Lung (tissue), 12 donors: ENCODE data around the gene DAAM2. TPM values are rescaled to one million over a fixed set of nuclear protein-coding genes. Genes with fewer than 3 reads are reported as not detected.

ENCODE experiments used
- ATAC-seq: fragments of 200-7000 bp; cut with Tn5 transposase; one replicate; pipeline ENCODE4 v1.9.1; 2020; ENCODE audit warnings: moderate number of reproducible peaks; ENCODE audit not compliant: insufficient read depth, low FRiP score
- DNase-seq, 3 donors: peaks; one replicate each; pipeline ENCODE4 v3.0.0-alpha.2; 2013 to 2017
- H3K27ac ChIP-seq, 2 donors: one replicate each; pipeline ENCODE4 v1.5.1; 2013; ENCODE audit warnings: mild to moderate bottlenecking in 2 of 2, moderate library complexity in 2 of 2, control low read depth in 1 of 2, inconsistent platforms in 1 of 2, low read depth in 1 of 2, low read length in 1 of 2
- H3K27me3 ChIP-seq, 3 donors: one replicate each; pipeline ENCODE4 v1.5.1; 2013; ENCODE audit warnings: low read length in 2 of 3; ENCODE audit not compliant: control insufficient read depth in 3 of 3, insufficient read depth in 3 of 3
- H3K36me3 ChIP-seq, 4 donors: one replicate each; pipeline ENCODE4 v1.5.1; 2013; ENCODE audit warnings: low read length in 4 of 4, mild to moderate bottlenecking in 1 of 4, moderate library complexity in 1 of 4; ENCODE audit not compliant: control insufficient read depth in 4 of 4, insufficient read depth in 4 of 4
- H3K4me1 ChIP-seq, 5 donors: one replicate each; pipeline ENCODE4 v1.5.1; 2013; ENCODE audit warnings: low read length in 5 of 5, mild to moderate bottlenecking in 2 of 5, moderate library complexity in 1 of 5; ENCODE audit not compliant: control insufficient read depth in 5 of 5, insufficient read depth in 5 of 5
- H3K4me3 ChIP-seq: one replicate; pipeline ENCODE4 v1.5.1; 2013; ENCODE audit warnings: mild to moderate bottlenecking, control low read depth, moderate library complexity
- H3K9ac ChIP-seq, 2 donors: one replicate each; pipeline ENCODE4 v1.5.1; 2013; ENCODE audit warnings: low read length in 2 of 2, control low read depth in 1 of 2; ENCODE audit not compliant: insufficient read depth in 1 of 2
- H3K9me3 ChIP-seq, 4 donors: one replicate each; pipeline ENCODE4 v1.5.1; 2013; ENCODE audit warnings: low read length in 3 of 4, mild to moderate bottlenecking in 1 of 4, moderate library complexity in 1 of 4; ENCODE audit not compliant: control insufficient read depth in 4 of 4, insufficient read depth in 3 of 4
- WGBS, 2 donors: extraction: QIAGEN DNeasy Blood & Tissue Kit; methylation state at CpG; one replicate each; pipeline ENCODE4 v1.1.7; 2013; 5-methylcytosine and 5-hydroxymethylcytosine counted together
- polyA plus RNA-seq, 2 donors: library from polyadenylated mRNA; stranded (reverse); fragments of 200-250 nt; gene quantifications; one replicate each; pipeline ENCODE4 v1.2.1, GENCODE V29; 2013
- total RNA-seq, 2 donors: library from RNA; depleted of rRNA in 1 of 2; stranded (reverse); fragments of >200 nt in 1 of 2; gene quantifications; one replicate each; pipeline ENCODE4 v1.2.1, GENCODE V29; 2014 to 2021
- TF ChIP-seq, protein P1 (sequence below): IDR thresholded peaks from 2 replicates; pipeline ENCODE4 v1.5.1; 2012; ENCODE audit warnings: mild to moderate bottlenecking; ENCODE audit errors: control extremely low read depth, extremely low read depth
- donor health status: control.
- donor health status: control.
- donor health status: Bipolar disorder and iron deficiency.
- donor health status: healthy.
- donor health status: DM: yes; HTN: yes; CAD: no.

The DAAM2 gene
- total and polyA plus RNA-seq, 4 donors = 13.6 to 43.0 (median 28.5) TPM

DNA sequence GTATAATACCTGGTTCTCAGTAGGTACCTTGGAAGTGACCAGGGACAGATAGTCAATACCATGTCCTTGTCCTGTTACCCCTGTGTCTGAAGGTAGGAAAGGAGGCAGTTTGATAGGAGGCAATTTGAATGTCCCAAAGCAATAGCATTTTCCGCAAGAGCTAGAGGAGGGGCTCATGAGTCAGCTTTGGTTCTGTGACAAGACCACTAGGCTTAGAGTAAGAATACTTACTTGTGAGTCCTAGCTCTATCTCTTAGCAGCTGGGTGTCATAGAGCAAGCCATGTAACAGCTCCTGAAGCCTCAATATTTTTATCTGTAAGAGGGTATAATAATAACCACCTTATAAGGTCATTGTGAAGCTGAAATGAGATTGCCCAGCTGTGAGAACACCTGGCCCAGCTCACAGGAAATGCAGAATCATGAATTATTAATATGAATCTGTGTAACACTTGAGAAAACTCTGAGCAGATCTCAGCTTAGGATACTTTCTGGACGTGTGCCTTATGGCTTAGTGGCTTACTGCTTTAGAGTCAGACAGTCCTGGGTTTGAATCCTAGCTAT, 58.6 kb downstream of the DAAM2 start:
- H3K36me3 ChIP-seq = peaks cover 0 to 3% (median 0%) of the 10 kb centered on the region in 4 donors
- no peak for DNase-seq
- no peaks in the 10 kb centered on the region for H3K9me3 ChIP-seq
- 69 to 75% methylated on average over 2 of the region's 2 CpGs for WGBS, 2 donors
- no peak for ATAC-seq
- no peak overlapping the region for H3K9ac ChIP-seq
- H3K4me1 ChIP-seq = peaks cover 2 to 31% (median 7%) of the 10 kb centered on the region in 5 donors
- H3K4me3 ChIP-seq = no peak overlapping the region
- no peak overlapping the region for H3K27ac ChIP-seq
- TF ChIP-seq, protein P1, sequence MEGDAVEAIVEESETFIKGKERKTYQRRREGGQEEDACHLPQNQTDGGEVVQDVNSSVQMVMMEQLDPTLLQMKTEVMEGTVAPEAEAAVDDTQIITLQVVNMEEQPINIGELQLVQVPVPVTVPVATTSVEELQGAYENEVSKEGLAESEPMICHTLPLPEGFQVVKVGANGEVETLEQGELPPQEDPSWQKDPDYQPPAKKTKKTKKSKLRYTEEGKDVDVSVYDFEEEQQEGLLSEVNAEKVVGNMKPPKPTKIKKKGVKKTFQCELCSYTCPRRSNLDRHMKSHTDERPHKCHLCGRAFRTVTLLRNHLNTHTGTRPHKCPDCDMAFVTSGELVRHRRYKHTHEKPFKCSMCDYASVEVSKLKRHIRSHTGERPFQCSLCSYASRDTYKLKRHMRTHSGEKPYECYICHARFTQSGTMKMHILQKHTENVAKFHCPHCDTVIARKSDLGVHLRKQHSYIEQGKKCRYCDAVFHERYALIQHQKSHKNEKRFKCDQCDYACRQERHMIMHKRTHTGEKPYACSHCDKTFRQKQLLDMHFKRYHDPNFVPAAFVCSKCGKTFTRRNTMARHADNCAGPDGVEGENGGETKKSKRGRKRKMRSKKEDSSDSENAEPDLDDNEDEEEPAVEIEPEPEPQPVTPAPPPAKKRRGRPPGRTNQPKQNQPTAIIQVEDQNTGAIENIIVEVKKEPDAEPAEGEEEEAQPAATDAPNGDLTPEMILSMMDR = no peak
- H3K27me3 ChIP-seq = no peaks in the 10 kb centered on the region

DNA sequence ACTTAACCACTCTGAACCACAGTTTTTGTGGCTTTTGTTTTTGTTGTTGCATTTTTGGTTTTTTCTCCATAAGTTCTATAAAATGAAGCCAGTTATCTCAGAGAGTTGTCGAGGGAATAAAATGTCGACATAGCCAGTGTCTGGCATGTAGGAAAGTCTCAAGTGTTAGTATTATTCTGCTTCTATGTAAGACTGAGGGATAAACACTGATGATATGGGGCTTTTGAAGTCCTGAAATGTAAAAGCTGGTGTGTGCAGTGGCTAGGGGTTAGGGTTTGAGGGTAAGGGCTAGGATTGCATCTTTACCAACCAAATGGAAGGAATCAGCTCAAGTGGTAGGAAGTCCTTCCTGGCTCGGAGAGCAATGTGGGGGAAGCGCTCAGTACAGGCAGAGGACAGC, 59.2 kb downstream of the DAAM2 start:
- TF ChIP-seq, protein P1 = no peak
- Histone ChIP-seq H3K27me3 (no peaks in the 10 kb centered on the region), H3K36me3 (peaks cover 0 to 3% (median 0%) of the 10 kb centered on the region in 4 donors), H3K4me3 (no peak overlapping the region), H3K4me1 (peaks cover 2 to 26% (median 7%) of the 10 kb centered on the region in 5 donors), H3K9ac (no peak overlapping the region), H3K27ac (peak overlapping the region in 1 of 2 donors; percentile 18), H3K9me3 (no peaks in the 10 kb centered on the region)
- 81 to 85% methylated on average over 4 of the region's 4 CpGs for WGBS, 2 donors
- DNase-seq (no peak), ATAC-seq (no peak)

DNA sequence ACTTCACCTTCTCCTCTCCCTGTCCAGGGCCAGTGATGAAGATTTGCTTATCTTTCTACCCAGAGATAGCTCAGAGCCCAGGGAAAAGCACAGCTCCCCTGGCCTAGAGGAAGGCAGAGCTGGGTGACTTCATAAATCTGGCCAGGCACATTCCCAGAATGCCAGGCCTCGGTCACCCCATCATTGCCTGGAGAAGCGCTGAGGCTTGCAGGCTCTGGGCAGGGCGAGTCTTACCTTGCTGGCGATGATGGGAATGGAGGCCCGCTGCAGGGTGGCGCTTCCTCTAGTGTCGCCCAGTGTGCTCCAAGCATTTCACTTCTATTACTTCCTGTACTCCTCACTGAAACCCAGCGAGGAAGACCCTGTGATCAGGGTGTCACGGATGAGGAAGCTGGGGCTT, 60.1 kb downstream of the DAAM2 start:
- H3K9me3 ChIP-seq = no peaks in the 10 kb centered on the region
- DNase-seq (no peak), ATAC-seq (no peak)
- TF ChIP-seq, protein P1 = no peak
- no peak overlapping the region for H3K9ac ChIP-seq
- 79 to 88% methylated on average over 9 of the region's 9 CpGs for WGBS, 2 donors
- no peaks in the 10 kb centered on the region for H3K27me3 ChIP-seq
- H3K4me3 ChIP-seq = no peak overlapping the region
- H3K27ac ChIP-seq = no peak overlapping the region
- peaks cover 0 to 9% (median 3%) of the 10 kb centered on the region in 4 donors for H3K36me3 ChIP-seq
- peaks cover 0 to 18% (median 7%) of the 10 kb centered on the region in 5 donors for H3K4me1 ChIP-seq

DNA sequence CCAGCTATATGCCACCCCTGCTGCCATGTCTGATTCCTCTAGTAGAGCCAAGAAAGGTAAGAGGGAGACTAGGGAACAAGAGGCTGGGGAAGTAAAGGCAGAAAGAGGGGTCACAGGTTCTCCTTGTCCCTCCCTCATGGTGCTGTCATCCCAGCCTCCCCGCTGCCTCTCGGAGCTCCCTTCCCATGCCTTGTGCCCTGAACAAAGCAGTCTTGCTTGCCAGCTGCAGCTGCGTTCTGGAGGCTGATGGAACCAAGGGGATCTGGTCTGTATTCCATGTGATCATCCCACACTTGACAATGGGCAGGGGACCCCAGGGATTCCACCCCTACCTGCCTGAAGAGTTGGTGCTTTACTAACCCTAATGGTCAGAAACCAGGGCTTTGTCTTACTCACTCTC, 61.4 kb downstream of the DAAM2 start:
- Histone ChIP-seq H3K9ac (no peak overlapping the region), H3K36me3 (peaks cover 0 to 13% (median 4%) of the 10 kb centered on the region in 4 donors), H3K27ac (no peak overlapping the region), H3K27me3 (no peaks in the 10 kb centered on the region), H3K4me1 (peaks cover 0 to 10% (median 3%) of the 10 kb centered on the region in 5 donors), H3K9me3 (no peaks in the 10 kb centered on the region), H3K4me3 (no peak overlapping the region)
- no peak for DNase-seq
- TF ChIP-seq, protein P1 = no peak
- 94 to 97% methylated on average over 3 of the region's 3 CpGs for WGBS, 2 donors
- ATAC-seq = no peak
